Neural cell (in vitro differentiated cells): Measurements from ENCODE around the gene CWF19L2. TPM values are rescaled to one million over a fixed set of nuclear protein-coding genes. Genes with fewer than 3 reads are reported as not detected.

ENCODE experiments used
- H2AFZ ChIP-seq: fragments of 200-600, 300-800 bp; sonication (generic), shearing (Covaris generic); 2 replicates; pipeline ENCODE4 v1.6.0; 2014; ENCODE audit warnings: low read depth, mild to moderate bottlenecking, antibody characterized with exemption, low read length, moderate library complexity
- H3F3A ChIP-seq: fragments of 200-600 bp; shearing (Covaris generic); 2 replicates; pipeline ENCODE4 v1.6.1; 2016; ENCODE audit warnings: mild to moderate bottlenecking, moderate library complexity, mixed read lengths, antibody characterized with exemption, low read length; ENCODE audit not compliant: insufficient read depth, poor library complexity, severe bottlenecking
- H3K27ac ChIP-seq: fragments of 200-600, 300-800 bp; sonication (generic), shearing (Covaris generic); 2 replicates; pipeline ENCODE4 v1.5.1; 2014; ENCODE audit warnings: mild to moderate bottlenecking, low read length, moderate library complexity
- H3K27me3 ChIP-seq: fragments of 300-800, 200-600 bp; sonication (generic), shearing (Covaris generic); 2 replicates; pipeline ENCODE4 v1.6.0; 2014; ENCODE audit warnings: mild to moderate bottlenecking, low read depth, low read length, moderate library complexity; ENCODE audit not compliant: insufficient read depth
- H3K36me3 ChIP-seq: fragments of 300-800, 200-600 bp; sonication (generic), shearing (Covaris generic); 2 replicates; pipeline ENCODE4 v1.5.1; 2014; ENCODE audit warnings: mild to moderate bottlenecking, antibody characterized with exemption, low read length, moderate library complexity; ENCODE audit not compliant: insufficient read depth
- H3K4me2 ChIP-seq: fragments of 300-800, 200-600 bp; sonication (generic), shearing (Covaris generic); 2 replicates; pipeline ENCODE4 v1.6.0; 2014; ENCODE audit warnings: mild to moderate bottlenecking, low read length
- H3K4me3 ChIP-seq: fragments of 300-800, 200-600 bp; sonication (generic), shearing (Covaris generic); 2 replicates; pipeline ENCODE4 v1.5.1; 2014; ENCODE audit warnings: mild to moderate bottlenecking, low read length, moderate library complexity
- H3K79me2 ChIP-seq: fragments of 200-600 bp; shearing (Covaris generic); replicated peaks from 2 replicates; pipeline ENCODE4 v1.6.0; 2014; ENCODE audit warnings: mild to moderate bottlenecking, low read length, moderate library complexity; ENCODE audit not compliant: insufficient read depth
- H3K9ac ChIP-seq: fragments of 300-800, 200-600 bp; sonication (generic), shearing (Covaris generic); 2 replicates; pipeline ENCODE4 v1.6.1; 2016; ENCODE audit warnings: mild to moderate bottlenecking, low read length, mixed read lengths
- H3K9me2 ChIP-seq: fragments of 200-600 bp; shearing (Covaris generic); 2 replicates; pipeline ENCODE4 v1.6.1; 2016; ENCODE audit warnings: mild to moderate bottlenecking, low read length, mixed read lengths; ENCODE audit not compliant: insufficient read depth
- H3K9me3 ChIP-seq: fragments of 200-600, 300-800 bp; sonication (generic), shearing (Covaris generic); 2 replicates; pipeline ENCODE4 v1.6.1; 2016; ENCODE audit warnings: mild to moderate bottlenecking, mixed run types, low read length, moderate library complexity, mixed read lengths
- H4K20me1 ChIP-seq: fragments of 200-600 bp; shearing (Covaris generic); 2 replicates; pipeline ENCODE4 v1.6.1; 2016; ENCODE audit warnings: mild to moderate bottlenecking, mixed run types; ENCODE audit not compliant: insufficient read depth
- EP300 ChIP-seq: fragments of 450-650 bp; conservative IDR thresholded peaks from 2 replicates; pipeline ENCODE4 v1.6.1; 2014; ENCODE audit warnings: antibody characterized with exemption, mild to moderate bottlenecking, moderate library complexity; ENCODE audit not compliant: poor library complexity, severe bottlenecking
- EZH2 ChIP-seq: fragments of 200-600, 300-800 bp; shearing (Covaris generic), sonication (generic); IDR thresholded peaks from 2 replicates; pipeline ENCODE4 v1.6.1; 2014; ENCODE audit warnings: antibody characterized with exemption, low read length, borderline replicate concordance, mild to moderate bottlenecking; ENCODE audit not compliant: insufficient read depth, poor library complexity, severe bottlenecking
- MXI1 ChIP-seq: fragments of 450-650 bp; conservative IDR thresholded peaks from 2 replicates; pipeline ENCODE4 v1.6.1; 2014; ENCODE audit warnings: antibody characterized with exemption, mild to moderate bottlenecking; ENCODE audit not compliant: poor library complexity, severe bottlenecking
- POLR2AphosphoS5 ChIP-seq: IDR thresholded peaks from 2 replicates; pipeline ENCODE4 v1.6.1; 2012
- RAD21 ChIP-seq: fragments of 450-650 bp; conservative IDR thresholded peaks from 2 replicates; pipeline ENCODE4 v1.6.1; 2014; ENCODE audit warnings: antibody characterized with exemption, mild to moderate bottlenecking, moderate library complexity
- SMC3 ChIP-seq: fragments of 450-650 bp; conservative IDR thresholded peaks from 2 replicates; pipeline ENCODE4 v1.6.1; 2014; ENCODE audit warnings: antibody characterized with exemption, mild to moderate bottlenecking, moderate library complexity; ENCODE audit not compliant: poor library complexity
- TAF1 ChIP-seq: IDR thresholded peaks from 2 replicates; pipeline ENCODE4 v1.6.1; 2012; ENCODE audit warnings: low read depth
- polyA plus RNA-seq: library from polyadenylated mRNA; depleted of rRNA; stranded (reverse); fragments of >200 nt; gene quantifications from 2 replicates; pipeline ENCODE4 v1.2.3, GENCODE V29; 2014
- TF ChIP-seq, protein P1 (sequence below): fragments of 450-650 bp; IDR thresholded peaks from 2 replicates; pipeline ENCODE4 v1.5.1; 2014; ENCODE audit warnings: antibody characterized with exemption, mild to moderate bottlenecking, moderate library complexity; ENCODE audit not compliant: poor library complexity, severe bottlenecking
- TF ChIP-seq, protein P2 (sequence below): IDR thresholded peaks from 2 replicates; pipeline ENCODE4 v1.6.1; 2012; ENCODE audit warnings: borderline replicate concordance

The CWF19L2 gene
- polyA plus RNA-seq, 1 donor from 2014 or later = 4.9 TPM

DNA sequence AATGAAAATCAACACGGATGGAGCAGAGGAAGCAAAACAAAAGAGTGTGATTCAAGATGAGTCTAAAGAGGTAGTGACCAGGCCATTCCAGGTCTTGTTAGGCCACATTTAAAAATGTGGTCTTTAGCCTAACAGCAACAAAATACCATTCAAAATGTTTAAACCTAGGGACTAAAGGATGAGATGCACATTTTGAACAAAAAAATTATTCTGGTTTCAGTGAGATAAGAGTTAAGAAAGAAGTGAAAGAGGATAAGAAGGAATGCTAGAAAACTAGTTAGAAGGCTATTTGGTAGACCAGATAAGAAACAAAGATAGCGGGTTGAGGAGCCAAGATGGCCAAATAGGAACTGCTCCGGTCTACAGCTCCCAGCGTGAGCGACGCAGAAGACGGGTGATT is 85.2 kb downstream of the CWF19L2 start:
- Histone ChIP-seq H2AFZ (no peak overlapping the region), H3K9me2 (no peaks in the 10 kb centered on the region), H4K20me1 (no peaks in the 10 kb centered on the region), H3K36me3 (no peaks in the 10 kb centered on the region), H3K27me3 (no peaks in the 10 kb centered on the region), H3K27ac (no peak overlapping the region), H3K4me3 (no peak overlapping the region), H3K4me2 (no peak overlapping the region), H3K9ac (no peak overlapping the region), H3F3A (no peaks in the 10 kb centered on the region), H3K79me2 (no peaks in the 10 kb centered on the region), H3K9me3 (no peaks in the 10 kb centered on the region)
- TF ChIP-seq EP300 (no peak), EZH2 (no peak), POLR2AphosphoS5 (no peak), RAD21 (no peak), TAF1 (no peak), SMC3 (no peak), MXI1 (no peak)
- TF ChIP-seq, protein P1, sequence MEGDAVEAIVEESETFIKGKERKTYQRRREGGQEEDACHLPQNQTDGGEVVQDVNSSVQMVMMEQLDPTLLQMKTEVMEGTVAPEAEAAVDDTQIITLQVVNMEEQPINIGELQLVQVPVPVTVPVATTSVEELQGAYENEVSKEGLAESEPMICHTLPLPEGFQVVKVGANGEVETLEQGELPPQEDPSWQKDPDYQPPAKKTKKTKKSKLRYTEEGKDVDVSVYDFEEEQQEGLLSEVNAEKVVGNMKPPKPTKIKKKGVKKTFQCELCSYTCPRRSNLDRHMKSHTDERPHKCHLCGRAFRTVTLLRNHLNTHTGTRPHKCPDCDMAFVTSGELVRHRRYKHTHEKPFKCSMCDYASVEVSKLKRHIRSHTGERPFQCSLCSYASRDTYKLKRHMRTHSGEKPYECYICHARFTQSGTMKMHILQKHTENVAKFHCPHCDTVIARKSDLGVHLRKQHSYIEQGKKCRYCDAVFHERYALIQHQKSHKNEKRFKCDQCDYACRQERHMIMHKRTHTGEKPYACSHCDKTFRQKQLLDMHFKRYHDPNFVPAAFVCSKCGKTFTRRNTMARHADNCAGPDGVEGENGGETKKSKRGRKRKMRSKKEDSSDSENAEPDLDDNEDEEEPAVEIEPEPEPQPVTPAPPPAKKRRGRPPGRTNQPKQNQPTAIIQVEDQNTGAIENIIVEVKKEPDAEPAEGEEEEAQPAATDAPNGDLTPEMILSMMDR = no peak
- TF ChIP-seq, protein P2, sequence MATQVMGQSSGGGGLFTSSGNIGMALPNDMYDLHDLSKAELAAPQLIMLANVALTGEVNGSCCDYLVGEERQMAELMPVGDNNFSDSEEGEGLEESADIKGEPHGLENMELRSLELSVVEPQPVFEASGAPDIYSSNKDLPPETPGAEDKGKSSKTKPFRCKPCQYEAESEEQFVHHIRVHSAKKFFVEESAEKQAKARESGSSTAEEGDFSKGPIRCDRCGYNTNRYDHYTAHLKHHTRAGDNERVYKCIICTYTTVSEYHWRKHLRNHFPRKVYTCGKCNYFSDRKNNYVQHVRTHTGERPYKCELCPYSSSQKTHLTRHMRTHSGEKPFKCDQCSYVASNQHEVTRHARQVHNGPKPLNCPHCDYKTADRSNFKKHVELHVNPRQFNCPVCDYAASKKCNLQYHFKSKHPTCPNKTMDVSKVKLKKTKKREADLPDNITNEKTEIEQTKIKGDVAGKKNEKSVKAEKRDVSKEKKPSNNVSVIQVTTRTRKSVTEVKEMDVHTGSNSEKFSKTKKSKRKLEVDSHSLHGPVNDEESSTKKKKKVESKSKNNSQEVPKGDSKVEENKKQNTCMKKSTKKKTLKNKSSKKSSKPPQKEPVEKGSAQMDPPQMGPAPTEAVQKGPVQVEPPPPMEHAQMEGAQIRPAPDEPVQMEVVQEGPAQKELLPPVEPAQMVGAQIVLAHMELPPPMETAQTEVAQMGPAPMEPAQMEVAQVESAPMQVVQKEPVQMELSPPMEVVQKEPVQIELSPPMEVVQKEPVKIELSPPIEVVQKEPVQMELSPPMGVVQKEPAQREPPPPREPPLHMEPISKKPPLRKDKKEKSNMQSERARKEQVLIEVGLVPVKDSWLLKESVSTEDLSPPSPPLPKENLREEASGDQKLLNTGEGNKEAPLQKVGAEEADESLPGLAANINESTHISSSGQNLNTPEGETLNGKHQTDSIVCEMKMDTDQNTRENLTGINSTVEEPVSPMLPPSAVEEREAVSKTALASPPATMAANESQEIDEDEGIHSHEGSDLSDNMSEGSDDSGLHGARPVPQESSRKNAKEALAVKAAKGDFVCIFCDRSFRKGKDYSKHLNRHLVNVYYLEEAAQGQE = no peak

DNA sequence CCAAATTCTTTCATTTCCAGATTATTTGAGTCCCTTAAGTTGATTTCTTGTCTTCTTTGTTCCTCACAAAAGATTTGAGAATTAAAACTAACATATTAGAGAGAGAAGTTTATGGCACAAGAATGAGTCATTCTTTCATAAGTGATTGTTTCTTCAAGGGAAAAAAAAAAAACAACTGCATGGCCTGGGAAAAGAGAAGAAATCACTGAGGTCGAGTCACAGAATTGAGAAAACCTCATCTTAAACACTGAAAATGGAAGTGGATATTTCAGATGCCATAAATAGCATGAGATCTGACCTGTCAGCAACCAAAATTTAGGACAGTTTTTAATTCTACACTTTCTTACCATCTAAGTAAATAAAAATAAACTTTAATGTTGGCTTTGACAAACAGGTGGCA is 87.2 kb downstream of the CWF19L2 start:
- Histone ChIP-seq H3K9me3 (no peaks in the 10 kb centered on the region), H3K27ac (no peak overlapping the region), H2AFZ (no peak overlapping the region), H3K79me2 (no peaks in the 10 kb centered on the region), H3K27me3 (no peaks in the 10 kb centered on the region), H3K36me3 (no peaks in the 10 kb centered on the region), H3K9me2 (no peaks in the 10 kb centered on the region), H4K20me1 (no peaks in the 10 kb centered on the region), H3F3A (no peaks in the 10 kb centered on the region), H3K9ac (no peak overlapping the region), H3K4me3 (no peak overlapping the region), H3K4me2 (no peak overlapping the region)
- no peak for TF ChIP-seq SMC3
- TF ChIP-seq MXI1 = no peak
- TF ChIP-seq TAF1 = no peak
- TF ChIP-seq, protein P1 = no peak
